Measurements from ENCODE around the gene PARP1.

Gene PARP1

DNA sequence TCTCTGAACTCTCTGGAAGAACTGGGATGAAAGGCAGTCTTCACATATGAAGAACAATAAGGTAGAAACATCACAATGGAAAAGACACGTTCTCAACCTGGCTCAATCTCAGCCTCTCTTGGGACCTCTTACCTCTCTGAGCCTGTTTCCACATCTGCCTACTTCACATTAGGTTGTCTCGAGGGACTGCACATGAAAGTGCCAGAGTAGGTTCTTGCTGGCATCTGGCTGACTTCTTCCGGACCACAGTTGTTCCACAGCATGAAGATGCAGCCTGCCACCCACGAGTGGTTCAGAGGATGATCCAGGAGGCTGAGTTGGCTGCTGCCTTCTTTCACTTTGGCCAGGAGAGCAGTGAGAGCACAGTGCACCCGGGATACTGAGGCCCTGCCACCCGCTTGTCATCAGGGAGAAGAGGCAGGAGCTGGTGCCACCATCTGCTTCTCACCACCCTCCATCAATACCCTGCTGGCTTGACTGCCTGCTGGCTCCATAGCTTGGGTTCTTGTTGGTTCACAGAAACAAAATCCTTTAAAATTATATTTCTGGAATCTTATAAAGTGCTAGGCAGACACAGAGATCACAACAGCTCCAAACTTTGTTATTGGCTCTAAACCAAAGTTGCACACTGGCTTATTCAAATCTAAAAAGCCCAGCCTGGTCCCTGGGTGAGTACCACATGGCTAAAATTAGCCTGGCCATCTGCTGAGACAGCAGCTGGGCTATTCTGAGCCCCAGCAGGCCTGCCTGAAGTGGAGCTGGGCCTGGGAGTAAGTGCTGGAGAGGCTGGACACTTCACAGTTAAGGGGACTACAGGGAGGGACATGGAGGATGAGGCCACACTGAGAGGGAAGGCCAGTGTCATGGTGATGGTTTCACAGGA is 52.0 kb downstream of the PARP1 start:
- no peak for DNase-seq (ENCODE audit: low read depth, low spot score)
- Histone ChIP-seq H3K9ac (ENCODE audit: insufficient read length, low read depth) (no peak overlapping the region), H3K4me1 (ENCODE audit: insufficient read depth, insufficient read length) (peaks cover 2% of the 10 kb centered on the region), H3K36me3 (ENCODE audit: insufficient read depth, insufficient read length, low read length) (peaks cover 49% of the 10 kb centered on the region), H3K4me3 (ENCODE audit: insufficient read length, low read depth) (no peak overlapping the region), H3K27me3 (ENCODE audit: insufficient read depth, insufficient read length) (no peaks in the 10 kb centered on the region), H3K9me3 (ENCODE audit: insufficient read depth, low read length) (no peaks in the 10 kb centered on the region)
- no peak for TF ChIP-seq SUZ12 (IDR thresholded peaks at IDR 0.05; ENCODE audit: extremely low read depth, insufficient read depth, insufficient read length)
- TF ChIP-seq YY1 (IDR thresholded peaks at IDR 0.05; ENCODE audit: insufficient read depth, insufficient read length) = no peak
- no peak for TF ChIP-seq ZNF274 (IDR thresholded peaks at IDR 0.05; ENCODE audit: low read depth, low read length)

DNA sequence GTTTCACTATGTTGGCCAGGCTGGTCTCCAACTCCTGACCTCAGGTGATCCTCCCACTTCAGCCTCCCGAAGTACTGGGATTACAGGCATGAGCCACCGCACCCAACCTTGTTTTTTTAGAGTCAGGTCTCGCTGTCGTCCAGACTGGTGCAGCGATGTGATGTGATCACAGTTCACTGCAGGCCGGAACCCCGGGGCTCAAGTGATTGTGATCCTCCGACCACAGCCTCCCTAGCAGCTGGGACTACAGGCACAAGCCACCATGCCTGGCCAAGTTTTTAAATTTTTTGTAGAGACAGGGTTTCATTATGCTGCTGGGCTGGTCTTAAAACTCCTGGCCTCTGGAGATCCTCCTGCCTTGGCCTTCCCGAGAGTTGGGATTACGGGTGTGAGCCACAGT is 52.9 kb downstream of the PARP1 start:
- TF ChIP-seq ZNF274 (IDR thresholded peaks at IDR 0.05; ENCODE audit: low read depth, low read length) = no peak
- no peak for DNase-seq (ENCODE audit: low read depth, low spot score)

DNA sequence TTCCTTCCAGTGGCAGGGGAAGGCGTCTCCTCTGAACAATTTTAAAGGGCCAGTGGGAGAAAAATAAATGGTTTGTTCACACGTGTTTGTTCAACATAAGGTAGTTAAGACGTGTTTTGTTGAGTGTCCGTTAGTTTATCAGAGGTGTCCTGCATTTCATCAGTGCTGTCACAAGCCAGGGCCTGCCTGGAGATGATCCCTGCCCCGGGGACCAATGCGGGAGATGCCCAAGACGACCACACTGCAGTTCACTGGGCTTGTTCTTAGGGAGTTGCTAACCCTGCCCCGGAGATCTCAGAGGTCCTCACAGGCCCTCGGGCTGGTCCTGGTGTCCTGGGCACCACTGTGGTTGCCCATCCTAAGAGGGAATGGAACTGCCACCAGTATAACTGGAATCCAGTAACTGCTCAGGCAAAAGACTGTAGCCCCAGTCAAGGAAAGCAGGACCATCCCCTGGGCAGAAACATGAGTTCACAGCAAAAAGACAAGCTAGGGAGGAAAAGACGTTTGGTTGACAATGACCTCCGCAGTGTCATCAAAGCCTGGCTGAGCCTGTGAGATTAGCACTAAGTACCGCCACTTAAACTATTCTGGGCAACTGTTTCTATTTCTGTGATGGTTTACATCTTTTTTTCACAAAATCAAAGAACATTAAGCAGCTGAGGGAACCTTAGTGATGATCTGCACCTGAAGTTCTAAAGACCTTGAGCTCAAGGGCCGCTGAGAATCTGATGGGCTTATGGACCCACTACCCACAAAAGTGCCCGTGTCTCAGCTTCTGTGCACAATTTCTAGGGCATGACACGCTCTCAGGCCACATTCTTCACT is 54.0 kb downstream of the PARP1 start:
- H3K36me3 ChIP-seq (ENCODE audit: insufficient read depth, insufficient read length, low read length) = peaks cover 30% of the 10 kb centered on the region
- no peak overlapping the region for H3K4me3 ChIP-seq (ENCODE audit: insufficient read length, low read depth)
- no peak for TF ChIP-seq SUZ12 (IDR thresholded peaks at IDR 0.05; ENCODE audit: extremely low read depth, insufficient read depth, insufficient read length)
- no peak for TF ChIP-seq ZNF274 (IDR thresholded peaks at IDR 0.05; ENCODE audit: low read depth, low read length)
- TF ChIP-seq YY1 (IDR thresholded peaks at IDR 0.05; ENCODE audit: insufficient read depth, insufficient read length) = no peak
- no peaks in the 10 kb centered on the region for H3K27me3 ChIP-seq (ENCODE audit: insufficient read depth, insufficient read length)
- no peak overlapping the region for H3K9ac ChIP-seq (ENCODE audit: insufficient read length, low read depth)
- DNase-seq (ENCODE audit: low read depth, low spot score) = no peak
- H3K9me3 ChIP-seq (ENCODE audit: insufficient read depth, low read length) = no peaks in the 10 kb centered on the region
- peaks cover 10% of the 10 kb centered on the region for H3K4me1 ChIP-seq (ENCODE audit: insufficient read depth, insufficient read length)

More for the DNA sequence above, 52.9 kb downstream of the PARP1 start:
- Histone ChIP-seq H3K9ac (ENCODE audit: insufficient read length, low read depth) (no peak overlapping the region), H3K9me3 (ENCODE audit: insufficient read depth, low read length) (no peaks in the 10 kb centered on the region), H3K27me3 (ENCODE audit: insufficient read depth, insufficient read length) (no peaks in the 10 kb centered on the region), H3K36me3 (ENCODE audit: insufficient read depth, insufficient read length, low read length) (peaks cover 41% of the 10 kb centered on the region), H3K4me3 (ENCODE audit: insufficient read length, low read depth) (no peak overlapping the region), H3K4me1 (ENCODE audit: insufficient read depth, insufficient read length) (peaks cover 3% of the 10 kb centered on the region)

DNA sequence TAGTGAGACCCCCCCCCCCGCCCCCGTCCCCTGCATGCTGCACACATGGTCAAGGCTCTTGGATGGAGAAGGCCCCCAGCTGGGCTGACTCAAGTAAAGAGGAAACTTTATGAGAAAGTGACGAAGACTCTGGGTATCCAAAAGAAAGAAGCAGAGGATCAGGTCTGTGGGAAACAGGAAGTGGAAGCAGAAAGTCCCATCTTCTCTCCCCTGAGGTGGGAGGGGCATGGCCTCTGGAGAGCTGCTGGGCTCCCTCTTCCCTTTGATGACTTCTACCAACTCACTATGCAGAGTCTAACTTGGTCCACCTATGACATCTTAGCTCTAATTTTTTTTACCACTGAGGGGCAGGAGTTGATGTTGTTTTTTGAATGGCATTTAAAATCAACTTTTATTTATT is 56.2 kb downstream of the PARP1 start:
- H3K36me3 ChIP-seq (ENCODE audit: insufficient read depth, insufficient read length, low read length) = peaks cover 13% of the 10 kb centered on the region
- no peak for TF ChIP-seq YY1 (IDR thresholded peaks at IDR 0.05; ENCODE audit: insufficient read depth, insufficient read length)
- no peak for TF ChIP-seq SUZ12 (IDR thresholded peaks at IDR 0.05; ENCODE audit: extremely low read depth, insufficient read depth, insufficient read length)
- TF ChIP-seq ZNF274 (IDR thresholded peaks at IDR 0.05; ENCODE audit: low read depth, low read length) = no peak
- no peak overlapping the region for H3K4me3 ChIP-seq (ENCODE audit: insufficient read length, low read depth)
- no peaks in the 10 kb centered on the region for H3K27me3 ChIP-seq (ENCODE audit: insufficient read depth, insufficient read length)
- no peak for DNase-seq (ENCODE audit: low read depth, low spot score)
- peaks cover 11% of the 10 kb centered on the region for H3K4me1 ChIP-seq (ENCODE audit: insufficient read depth, insufficient read length)
- no peaks in the 10 kb centered on the region for H3K9me3 ChIP-seq (ENCODE audit: insufficient read depth, low read length)
- no peak overlapping the region for H3K9ac ChIP-seq (ENCODE audit: insufficient read length, low read depth)

DNA sequence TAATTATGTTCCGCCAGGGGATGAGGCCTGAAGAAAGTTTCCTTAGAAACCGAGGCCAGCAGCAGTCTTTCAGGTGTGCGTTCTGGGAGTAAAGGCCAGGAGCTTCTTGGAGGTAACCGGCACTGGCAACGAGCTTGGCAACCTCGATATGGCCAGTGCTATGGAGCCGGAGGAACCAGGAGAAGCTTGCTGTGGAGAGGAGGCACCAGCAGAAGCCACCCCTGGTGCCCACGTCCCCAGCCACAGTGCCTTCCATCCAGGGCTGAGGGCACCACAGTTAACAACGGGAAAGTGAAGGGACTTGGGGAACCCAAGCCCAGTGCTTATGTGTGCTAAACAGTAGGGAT is 57.4 kb downstream of the PARP1 start:
- DNase-seq (ENCODE audit: low read depth, low spot score) = no peak
- Histone ChIP-seq H3K9ac (ENCODE audit: insufficient read length, low read depth) (peak overlapping the region; percentile 17), H3K4me3 (ENCODE audit: insufficient read length, low read depth) (no peak overlapping the region), H3K27me3 (ENCODE audit: insufficient read depth, insufficient read length) (no peaks in the 10 kb centered on the region), H3K4me1 (ENCODE audit: insufficient read depth, insufficient read length) (peaks cover 11% of the 10 kb centered on the region), H3K9me3 (ENCODE audit: insufficient read depth, low read length) (no peaks in the 10 kb centered on the region), H3K36me3 (ENCODE audit: insufficient read depth, insufficient read length, low read length) (peaks cover 4% of the 10 kb centered on the region)
- TF ChIP-seq ZNF274 (IDR thresholded peaks at IDR 0.05; ENCODE audit: low read depth, low read length) (no peak), SUZ12 (IDR thresholded peaks at IDR 0.05; ENCODE audit: extremely low read depth, insufficient read depth, insufficient read length) (no peak), YY1 (IDR thresholded peaks at IDR 0.05; ENCODE audit: insufficient read depth, insufficient read length) (no peak)

DNA sequence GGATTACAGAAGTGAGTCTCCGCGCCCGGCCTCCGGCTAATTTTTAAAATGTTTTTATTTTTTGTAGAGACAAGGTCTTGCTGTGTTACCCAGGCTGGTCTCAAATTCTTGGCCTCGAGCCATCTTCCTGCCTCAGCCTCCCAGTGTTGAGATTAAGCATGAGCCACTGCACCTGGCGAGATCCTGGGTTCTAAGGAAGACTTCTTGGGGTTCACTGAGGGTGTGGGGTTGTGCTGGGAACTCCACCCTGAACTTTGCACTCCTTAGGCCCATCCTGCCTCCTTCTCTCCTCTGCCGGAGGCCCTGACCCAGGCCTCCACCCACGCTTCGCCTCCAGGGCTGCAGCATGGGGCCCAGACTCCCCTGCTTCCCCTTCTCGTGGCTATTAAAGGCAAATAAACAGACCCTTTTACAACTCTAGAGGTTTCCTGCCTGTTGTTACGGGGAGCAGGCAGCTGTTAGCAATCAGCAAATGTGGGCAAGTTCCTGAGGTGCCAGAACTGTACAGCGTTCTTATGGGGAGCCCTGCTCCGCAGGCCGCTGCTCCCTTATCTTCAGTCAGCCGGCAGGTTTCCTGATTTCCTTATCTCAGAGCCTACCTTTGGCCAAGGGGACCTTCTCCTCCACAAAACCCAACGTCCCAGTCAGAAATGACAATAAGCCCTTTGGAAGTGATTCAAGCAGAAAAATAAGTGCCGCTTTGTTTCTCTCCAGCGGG is 57.9 kb downstream of the PARP1 start:
- Histone ChIP-seq H3K27me3 (ENCODE audit: insufficient read depth, insufficient read length) (no peaks in the 10 kb centered on the region), H3K36me3 (ENCODE audit: insufficient read depth, insufficient read length, low read length) (no peaks in the 10 kb centered on the region), H3K9ac (ENCODE audit: insufficient read length, low read depth) (peak overlapping the region; percentile 17), H3K4me1 (ENCODE audit: insufficient read depth, insufficient read length) (peaks cover 11% of the 10 kb centered on the region), H3K4me3 (ENCODE audit: insufficient read length, low read depth) (no peak overlapping the region), H3K9me3 (ENCODE audit: insufficient read depth, low read length) (no peaks in the 10 kb centered on the region)
- no peak for DNase-seq (ENCODE audit: low read depth, low spot score)
- no peak for TF ChIP-seq ZNF274 (IDR thresholded peaks at IDR 0.05; ENCODE audit: low read depth, low read length)
- no peak for TF ChIP-seq YY1 (IDR thresholded peaks at IDR 0.05; ENCODE audit: insufficient read depth, insufficient read length)
- no peak for TF ChIP-seq SUZ12 (IDR thresholded peaks at IDR 0.05; ENCODE audit: extremely low read depth, insufficient read depth, insufficient read length)

DNA sequence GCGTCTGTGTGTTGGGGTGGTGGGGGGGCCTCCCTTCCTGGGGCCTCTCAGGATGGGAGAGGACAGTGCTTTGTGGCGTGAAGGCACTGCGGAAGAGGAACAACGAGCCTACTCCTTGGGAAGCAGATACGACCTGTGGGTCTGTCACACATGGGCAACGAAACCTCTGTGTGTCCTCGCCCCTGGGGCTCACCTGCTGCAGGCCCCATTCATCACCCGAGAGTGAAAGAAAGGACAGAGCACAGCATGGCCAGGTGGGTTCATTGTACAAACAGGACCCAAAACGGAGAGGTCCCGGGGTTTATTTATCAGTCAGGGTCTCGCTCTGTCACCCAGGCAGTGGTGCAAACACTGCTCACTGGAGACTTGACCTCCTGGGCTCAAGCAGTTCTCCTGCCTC is 58.8 kb downstream of the PARP1 start:
- Histone ChIP-seq H3K36me3 (ENCODE audit: insufficient read depth, insufficient read length, low read length) (no peaks in the 10 kb centered on the region), H3K9me3 (ENCODE audit: insufficient read depth, low read length) (no peaks in the 10 kb centered on the region), H3K4me3 (ENCODE audit: insufficient read length, low read depth) (no peak overlapping the region), H3K9ac (ENCODE audit: insufficient read length, low read depth) (no peak overlapping the region), H3K27me3 (ENCODE audit: insufficient read depth, insufficient read length) (no peaks in the 10 kb centered on the region), H3K4me1 (ENCODE audit: insufficient read depth, insufficient read length) (peaks cover 11% of the 10 kb centered on the region)
- TF ChIP-seq SUZ12 (IDR thresholded peaks at IDR 0.05; ENCODE audit: extremely low read depth, insufficient read depth, insufficient read length) (no peak), ZNF274 (IDR thresholded peaks at IDR 0.05; ENCODE audit: low read depth, low read length) (no peak), YY1 (IDR thresholded peaks at IDR 0.05; ENCODE audit: insufficient read depth, insufficient read length) (no peak)
- DNase-seq (ENCODE audit: low read depth, low spot score) = no peak

Measured in NT2/D1 (cell line).